AG20443 (cell line): Measurements from ENCODE around the gene CARD19.

Experiments used
- DNase-seq: peaks from one replicate; pipeline ENCODE4 v3.0.0; 2012; ENCODE audit warnings: low spot score, mixed read lengths

The CARD19 gene

DNA sequence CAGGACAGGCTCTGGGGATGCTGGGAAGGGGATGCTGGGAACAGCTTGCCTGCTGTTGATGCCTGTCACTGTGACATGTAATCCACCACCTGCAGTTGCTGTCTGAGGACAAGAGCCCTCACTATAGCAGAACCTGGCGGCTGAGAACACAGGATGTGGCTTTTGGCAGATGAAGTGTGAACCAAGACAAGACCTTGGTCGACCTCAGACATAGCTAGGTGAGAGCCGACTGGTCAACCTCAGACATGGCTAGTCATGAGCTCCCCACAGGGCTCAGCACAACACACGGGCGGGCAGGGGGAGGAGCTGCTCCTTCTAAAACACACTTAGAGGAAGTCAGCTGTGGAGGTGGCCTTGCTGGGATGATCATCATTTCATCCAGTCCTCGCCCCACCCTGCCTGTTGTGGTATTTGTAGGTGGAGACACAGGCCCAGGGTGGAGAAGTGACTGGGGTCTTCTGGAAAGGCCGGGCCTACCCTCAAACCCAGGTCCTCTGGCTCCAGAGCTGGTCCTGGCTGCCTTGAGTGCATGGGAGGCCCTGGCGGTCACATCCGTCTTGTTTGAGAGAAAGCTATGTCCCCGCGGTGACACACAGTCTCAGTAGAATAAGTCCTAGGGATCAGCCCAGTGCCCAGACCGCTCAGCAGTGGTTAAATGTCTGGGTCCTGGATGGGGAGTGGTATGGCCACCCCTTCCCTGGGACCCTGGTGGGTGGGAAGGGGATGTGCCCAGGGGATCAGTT is 31.5 kb upstream of the CARD19 start:
- no peak for DNase-seq

- DNase-seq: no peak
These were observed 30.8 kb upstream of the CARD19 start for GRCh38 chr9:93065135-93065720.

DNA sequence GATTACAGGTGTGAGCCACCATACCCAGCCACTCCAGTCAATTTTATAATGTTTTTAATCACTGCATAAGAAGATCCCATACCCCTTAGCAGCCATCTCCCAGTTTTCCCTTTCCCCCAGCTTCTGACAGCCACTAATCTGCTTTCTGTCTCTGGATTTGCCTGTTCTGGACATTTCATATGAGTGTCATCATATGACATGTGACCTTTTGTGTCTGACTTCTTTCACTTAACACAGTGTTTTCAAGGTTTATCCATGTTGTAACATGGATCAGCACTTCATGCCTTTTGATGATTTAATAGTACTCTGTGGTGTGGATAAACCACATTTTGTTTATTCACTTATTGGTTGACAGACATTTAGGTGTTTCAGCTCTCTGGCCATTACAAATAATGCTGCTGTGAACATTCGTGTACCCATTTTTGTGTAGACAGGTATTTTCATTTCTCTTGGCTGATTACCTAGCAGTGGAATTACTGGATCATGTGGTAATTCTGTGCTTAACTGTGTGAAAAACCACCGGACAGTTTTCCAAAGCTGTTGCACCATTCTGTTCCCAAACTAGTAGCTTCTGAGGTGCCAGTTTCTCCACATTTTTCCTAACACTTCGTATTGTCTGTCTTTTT is 28.9 kb upstream of the CARD19 start:
- no peak for DNase-seq

DNA sequence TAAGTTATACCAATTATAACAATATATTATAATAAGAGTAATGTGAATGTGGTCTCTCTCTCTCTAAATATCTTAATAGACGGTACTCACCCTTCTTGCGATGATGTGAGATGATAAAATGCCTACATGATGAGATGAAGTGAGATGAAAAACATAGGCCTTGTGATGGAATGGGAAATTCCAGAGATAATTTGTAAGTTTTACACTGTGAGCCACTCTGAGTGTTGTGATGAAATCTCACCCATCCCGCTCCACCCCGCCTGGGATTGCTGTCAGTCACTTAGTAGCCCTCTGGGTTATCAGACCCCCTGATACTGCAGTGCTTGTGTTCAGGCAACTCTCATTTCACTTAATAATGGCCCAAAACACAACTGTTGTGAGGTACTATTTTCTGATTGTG is 27.1 kb upstream of the CARD19 start:
- no peak for DNase-seq

GRCh38 chr9:93071464-93071863 is 24.6 kb upstream of the CARD19 start:
- DNase-seq: peak; percentile 44

GRCh38 chr9:93072383-93072795 is 23.6 kb upstream of the CARD19 start:
- no peak for DNase-seq

GRCh38 chr9:93076101-93076791 is 19.8 kb upstream of the CARD19 start:
- no peak for DNase-seq

DNA sequence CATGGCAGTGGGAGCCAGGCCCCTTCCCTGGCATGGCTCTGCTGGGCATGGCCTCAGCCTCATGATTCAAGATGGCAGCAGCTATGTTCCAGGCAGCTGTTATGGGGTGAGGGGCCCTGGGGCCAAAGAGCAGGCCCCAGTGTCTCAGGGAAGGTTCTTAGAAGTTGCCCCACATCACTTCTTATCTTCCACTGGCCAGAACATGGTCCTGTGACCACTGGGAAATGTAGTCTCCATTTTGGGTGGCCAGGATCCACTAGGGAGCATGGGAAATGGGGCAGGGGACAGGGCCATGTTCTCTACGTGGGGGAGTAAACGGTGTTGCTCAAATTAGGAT is 19.3 kb upstream of the CARD19 start:
- no peak for DNase-seq

DNA sequence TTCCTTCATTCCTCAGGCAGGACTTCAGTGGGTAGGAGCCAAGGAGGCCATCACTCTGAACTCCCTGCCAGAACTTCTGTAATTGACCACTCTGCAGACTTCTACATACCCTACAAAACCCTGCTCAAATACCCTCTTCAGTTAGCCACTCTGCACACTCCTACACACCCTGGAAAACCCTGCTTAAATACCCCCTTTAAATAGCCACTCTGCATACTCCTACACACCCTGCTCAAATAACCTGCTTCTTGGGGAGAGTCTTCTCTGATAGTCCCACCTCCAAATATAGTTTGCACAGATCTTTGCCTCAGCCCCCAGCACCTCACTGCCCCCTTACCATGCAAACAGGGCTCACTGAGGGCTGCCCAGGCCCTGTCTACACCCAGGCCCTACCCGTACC is 18.6 kb upstream of the CARD19 start:
- DNase-seq: no peak

DNA sequence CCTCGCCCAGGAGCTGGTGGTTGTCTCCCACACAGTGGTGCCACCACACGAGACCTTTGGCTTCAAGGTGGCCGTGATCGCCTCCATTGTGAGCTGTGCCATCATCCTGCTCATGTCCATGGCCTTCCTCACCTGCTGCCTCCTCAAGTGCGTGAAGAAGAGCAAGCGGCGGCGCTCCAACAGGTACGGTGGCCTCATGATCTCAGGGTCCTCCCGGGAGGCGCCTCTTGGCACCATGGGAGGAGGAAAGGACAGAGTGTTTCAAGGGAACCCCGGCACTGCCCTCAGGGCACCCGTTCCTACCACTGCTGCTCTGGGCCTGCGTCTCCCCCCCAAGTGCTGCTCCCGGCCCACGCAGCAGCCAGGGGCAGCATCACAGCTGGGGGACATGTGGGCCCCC is 18.2 kb upstream of the CARD19 start:
- no peak for DNase-seq

DNA sequence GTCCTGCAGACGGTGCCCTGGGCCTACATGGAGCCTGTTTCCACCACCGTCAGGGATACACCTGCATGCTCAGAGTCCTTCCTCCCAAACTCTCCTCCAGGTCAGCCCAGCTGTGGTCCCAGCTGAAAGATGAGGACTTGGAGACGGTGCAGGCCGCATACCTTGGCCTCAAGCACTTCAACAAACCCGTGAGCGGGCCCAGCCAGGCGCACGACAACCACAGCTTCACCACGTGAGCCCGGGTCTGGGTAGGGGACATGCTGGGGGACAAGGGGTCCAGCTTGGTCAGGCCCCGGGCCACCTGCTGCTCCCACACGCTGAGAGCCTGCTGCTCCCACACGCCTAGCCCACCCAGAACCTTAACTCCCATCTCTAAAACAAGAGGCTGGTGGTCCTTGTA is 16.6 kb upstream of the CARD19 start:
- DNase-seq: no peak

GRCh38 chr9:93080406-93080805 is 15.6 kb upstream of the CARD19 start:
- no peak for DNase-seq

DNA sequence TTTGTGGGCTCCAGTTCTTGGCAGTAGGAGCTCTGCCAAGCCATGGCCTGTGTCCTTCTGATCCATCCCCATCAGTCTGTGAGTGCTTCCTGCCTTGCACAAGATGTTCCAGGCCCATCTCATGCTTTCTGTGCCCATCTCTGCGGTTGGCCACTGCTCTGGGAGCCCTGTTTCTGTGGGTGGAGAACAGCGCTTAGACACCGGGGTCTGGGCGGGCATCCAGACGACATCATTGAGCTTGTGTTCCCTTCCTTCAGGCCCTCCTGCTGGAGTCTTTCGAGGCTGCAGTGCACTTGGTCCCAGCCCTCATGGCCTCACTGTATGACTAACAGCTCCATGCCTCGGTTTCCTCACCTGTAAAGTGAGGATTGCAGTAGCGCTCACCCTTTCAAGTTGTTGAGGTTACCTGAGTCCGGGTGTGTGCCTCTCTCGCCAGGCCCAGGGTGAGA is 14.9 kb upstream of the CARD19 start:
- no peak for DNase-seq

GRCh38 chr9:93081931-93082330 is 14.1 kb upstream of the CARD19 start:
- peak; percentile 56 for DNase-seq

GRCh38 chr9:93082841-93083411 is 13.1 kb upstream of the CARD19 start:
- DNase-seq: no peak

- DNase-seq: no peak
These were observed 12.2 kb upstream of the CARD19 start for GRCh38 chr9:93083592-93084470.

GRCh38 chr9:93084471-93084881 is 11.5 kb upstream of the CARD19 start:
- DNase-seq: no peak

DNA sequence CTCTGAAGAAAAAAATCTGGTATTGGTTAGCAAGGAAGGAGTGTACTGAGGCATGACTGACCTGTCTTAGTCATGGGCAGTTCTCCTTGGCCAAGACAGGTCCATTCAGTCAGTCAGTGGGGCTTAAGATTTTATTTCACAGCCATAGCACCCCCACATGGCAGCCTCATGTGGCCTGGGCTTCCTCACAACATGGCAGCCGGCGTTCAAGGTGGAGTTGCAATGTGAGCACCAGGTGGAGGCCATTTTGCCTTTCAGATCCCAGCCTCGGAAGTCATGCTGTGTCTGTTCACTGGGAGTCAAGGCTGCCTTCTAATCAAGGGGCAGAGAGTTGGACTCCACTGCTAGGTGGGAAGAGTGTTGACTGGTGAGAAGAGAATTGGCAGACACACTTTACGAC is 10.3 kb upstream of the CARD19 start:
- no peak for DNase-seq

DNA sequence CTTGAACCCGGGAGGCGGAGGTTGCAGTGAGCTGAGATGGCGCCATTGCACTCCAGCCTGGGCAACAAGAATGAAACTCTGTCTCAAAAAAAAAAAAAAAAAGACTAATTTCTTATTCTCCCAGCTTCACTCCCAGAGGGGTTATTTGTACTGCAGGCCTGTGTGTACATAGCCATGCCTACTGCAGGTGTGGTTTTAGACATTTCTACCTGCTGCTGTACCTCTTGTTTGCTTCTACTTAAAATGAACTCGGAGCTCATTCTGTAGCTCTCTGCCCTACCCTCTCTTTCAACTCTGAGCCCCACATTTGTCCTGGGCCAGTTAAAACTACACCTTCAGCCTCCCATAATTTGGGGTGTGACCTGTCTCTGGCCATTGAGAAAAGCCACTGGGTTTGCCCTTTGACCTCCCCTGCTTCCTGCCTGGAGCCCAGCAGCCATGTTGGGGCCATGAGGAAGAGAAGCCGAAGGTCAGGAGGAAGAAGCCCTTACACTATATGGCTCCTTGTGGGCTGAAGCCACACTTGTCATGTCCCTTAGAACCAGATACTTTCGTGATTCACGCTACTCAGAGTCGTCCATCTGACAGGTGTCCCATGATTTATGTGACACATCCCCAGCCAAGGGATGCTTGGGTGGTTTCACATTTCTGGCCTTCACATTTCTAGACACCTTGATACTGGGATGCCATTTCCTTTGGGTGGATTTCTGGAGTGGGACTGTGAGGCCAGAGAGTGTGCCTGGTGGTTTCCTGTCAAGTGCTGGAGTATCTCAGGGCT is 9.4 kb upstream of the CARD19 start:
- no peak for DNase-seq

- DNase-seq: no peak
These were observed 7.9 kb upstream of the CARD19 start for GRCh38 chr9:93087971-93088655.
